T-helper 22 cell (primary cell): Measurements from ENCODE around the gene PSMD1.
"Not testable (repeated sequence)": the region's sequence is repeated elsewhere in the genome, so short reads cannot be mapped to it uniquely, and the experiment has no call there.

Experiments
- DNase-seq: peaks from one replicate; pipeline ENCODE4 v3.0.0-alpha.2; 2020; ENCODE audit warnings: low read depth

Gene PSMD1

DNA sequence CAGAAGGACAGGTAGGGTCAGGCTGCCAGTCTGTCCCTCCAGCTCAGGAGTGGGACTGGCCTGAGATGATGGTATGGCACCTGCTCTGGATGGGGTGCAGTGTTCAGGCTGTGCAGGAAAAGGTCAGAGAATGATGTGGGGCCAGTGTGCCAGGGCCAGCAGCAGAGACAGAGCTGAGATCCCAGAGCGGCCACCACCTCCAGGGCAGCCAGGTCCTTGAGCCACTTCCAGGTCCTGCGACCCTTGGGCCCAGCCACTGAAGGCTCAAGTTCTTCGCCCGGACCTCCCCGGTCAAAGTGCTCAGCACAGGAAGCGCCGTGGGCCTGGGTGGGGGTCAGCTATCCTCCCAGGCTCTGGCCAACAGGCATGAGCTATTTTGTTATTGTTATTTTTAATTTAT is 129.7 kb downstream of the PSMD1 start:
- DNase-seq = no peak

DNA sequence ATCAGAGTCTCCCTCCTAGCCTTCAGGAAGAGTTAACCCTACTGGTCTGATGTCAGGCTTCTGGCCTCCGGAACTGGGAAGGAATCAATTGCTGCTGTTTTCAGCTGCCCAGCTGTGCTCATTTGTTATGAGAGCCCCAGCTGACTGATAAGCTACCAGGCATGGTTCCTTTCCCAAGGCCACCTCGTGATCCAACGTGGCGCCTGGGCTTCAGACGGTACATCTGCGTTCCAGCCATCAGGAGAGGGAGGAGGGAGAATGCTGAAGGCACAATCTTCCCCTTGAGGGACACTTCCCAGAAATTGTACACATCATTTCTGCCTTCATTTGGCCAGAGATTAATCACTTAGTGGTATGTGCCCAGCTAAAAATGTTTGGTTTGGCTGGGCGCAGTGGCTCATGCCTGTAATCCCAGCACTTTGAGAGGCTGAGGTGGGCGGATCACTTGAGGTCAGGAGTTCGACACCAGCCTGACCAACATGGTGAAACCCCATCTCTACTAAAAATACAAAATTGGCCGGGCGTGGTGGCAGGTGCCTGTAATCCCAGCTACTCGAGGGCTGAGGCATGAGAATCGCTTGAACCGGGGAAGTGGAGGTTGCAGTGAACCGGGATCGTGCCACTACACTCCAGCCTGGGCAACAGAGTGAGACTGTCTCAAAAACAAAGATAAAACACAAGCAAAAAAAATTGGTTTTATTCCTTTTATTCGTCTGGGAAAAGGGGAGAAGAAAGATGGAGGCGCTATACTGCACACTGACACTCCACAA is 131.3 kb downstream of the PSMD1 start:
- DNase-seq = no peak

GRCh38 chr2:231188506-231189170 is 132.0 kb downstream of the PSMD1 start:
- no peak for DNase-seq

- DNase-seq = no peak
Observed at GRCh38 chr2:231189171-231189530, 132.5 kb downstream of the PSMD1 start.

- DNase-seq = no peak
Observed at GRCh38 chr2:231189571-231190495, 133.2 kb downstream of the PSMD1 start.

DNA sequence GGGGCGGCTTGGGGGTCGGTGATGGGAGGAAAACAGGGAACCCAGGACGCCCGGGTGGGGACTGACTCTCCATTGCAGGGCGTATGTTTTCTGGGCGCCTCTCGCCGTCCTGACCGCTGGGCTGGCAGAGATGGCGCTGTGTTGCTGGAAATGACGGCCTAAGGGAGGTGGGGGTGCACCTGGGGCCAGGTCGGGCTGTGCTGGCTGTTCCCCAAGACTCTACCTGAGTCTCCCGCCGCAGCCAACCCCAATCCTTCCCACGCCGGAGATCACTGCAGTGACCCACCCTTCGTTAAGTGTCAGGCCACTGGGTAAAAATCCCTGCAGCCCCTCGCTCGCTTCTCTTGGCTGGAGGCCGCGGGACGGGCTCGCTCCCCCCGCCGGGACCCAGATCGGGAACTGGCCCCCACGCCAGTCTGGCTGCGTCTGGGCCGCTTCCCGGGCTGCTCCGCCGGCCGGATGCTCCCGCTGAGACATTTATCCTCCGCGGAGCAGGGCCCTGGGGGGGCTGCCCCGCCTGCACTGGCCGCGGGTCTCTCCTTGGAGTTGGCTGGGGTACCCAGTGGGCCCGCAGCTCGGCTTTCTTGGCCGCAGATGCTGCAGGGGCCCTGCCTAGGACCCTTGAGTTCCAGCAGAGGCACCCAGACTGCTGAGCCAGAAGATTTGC is 134.0 kb downstream of the PSMD1 start:
- no peak for DNase-seq

DNA sequence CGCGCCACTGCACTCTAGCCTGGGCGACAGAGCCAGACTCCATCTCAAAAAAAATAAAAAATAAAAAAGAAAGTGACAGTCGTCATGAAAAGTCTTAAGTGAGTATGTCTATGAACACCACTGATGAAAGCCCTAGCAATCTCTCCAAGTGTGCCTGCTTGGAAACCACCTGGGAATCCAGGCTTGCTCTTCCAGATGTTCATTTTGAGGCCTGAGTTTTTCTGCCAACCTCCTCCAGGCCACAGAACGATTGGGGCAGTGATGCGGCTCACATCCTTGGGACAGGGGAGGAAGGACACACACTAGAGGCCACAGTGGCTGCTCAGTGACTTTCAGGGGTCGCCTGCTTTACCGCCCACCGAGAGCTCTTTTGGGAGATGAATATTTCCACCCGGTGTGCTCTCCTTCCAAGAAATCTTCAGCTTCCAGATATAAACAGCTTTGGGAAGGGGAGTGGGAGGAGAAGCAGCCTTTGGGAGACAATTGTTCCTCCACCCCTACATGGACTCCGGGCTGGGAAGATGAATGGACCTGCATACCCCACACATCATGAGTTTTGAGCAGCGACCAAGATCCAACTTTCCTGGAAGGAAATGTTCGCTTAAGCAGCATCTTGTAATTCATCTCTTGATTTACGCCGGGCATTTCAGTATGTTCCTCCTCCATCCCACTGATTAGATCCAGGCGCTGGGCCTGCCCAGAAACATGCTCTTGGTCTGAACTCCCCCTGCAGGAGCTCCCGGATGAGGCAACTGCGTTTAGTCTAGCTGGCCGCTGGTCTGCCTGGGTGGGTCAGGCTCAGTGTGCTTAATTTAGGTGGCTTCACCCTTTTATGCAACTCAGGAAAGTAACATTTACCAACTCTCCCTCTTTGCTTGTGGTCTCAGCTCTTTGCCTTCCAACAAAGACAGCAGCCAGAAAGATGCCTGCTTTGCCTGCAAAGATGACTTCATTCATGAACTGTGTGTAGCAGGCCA is 135.5 kb downstream of the PSMD1 start:
- no peak for DNase-seq

DNA sequence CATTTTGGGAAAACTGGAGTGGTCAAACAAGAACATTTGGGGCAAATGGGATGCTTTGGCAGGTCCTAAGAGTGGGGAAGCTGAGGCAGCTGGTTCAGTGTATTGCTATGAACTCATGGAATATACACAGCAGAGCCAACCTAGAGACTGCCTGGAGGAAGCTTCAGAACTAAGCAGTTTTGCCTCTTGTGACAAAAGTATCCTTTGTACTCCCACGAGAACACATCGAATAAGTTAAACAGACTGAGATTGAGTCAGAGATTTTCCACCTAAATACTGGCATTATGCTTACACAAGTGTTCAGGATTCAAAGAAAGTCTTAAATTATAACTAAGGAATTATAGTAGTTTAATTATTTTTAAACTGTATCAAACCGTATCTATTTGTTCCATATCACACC is 136.5 kb downstream of the PSMD1 start:
- no peak for DNase-seq

GRCh38 chr2:231196592-231196991 is 139.9 kb downstream of the PSMD1 start:
- no peak for DNase-seq

GRCh38 chr2:231197196-231197595 is 140.5 kb downstream of the PSMD1 start:
- not testable (repeated sequence) for DNase-seq

- DNase-seq = no peak
Observed at GRCh38 chr2:231197706-231198290, 141.1 kb downstream of the PSMD1 start.

DNA sequence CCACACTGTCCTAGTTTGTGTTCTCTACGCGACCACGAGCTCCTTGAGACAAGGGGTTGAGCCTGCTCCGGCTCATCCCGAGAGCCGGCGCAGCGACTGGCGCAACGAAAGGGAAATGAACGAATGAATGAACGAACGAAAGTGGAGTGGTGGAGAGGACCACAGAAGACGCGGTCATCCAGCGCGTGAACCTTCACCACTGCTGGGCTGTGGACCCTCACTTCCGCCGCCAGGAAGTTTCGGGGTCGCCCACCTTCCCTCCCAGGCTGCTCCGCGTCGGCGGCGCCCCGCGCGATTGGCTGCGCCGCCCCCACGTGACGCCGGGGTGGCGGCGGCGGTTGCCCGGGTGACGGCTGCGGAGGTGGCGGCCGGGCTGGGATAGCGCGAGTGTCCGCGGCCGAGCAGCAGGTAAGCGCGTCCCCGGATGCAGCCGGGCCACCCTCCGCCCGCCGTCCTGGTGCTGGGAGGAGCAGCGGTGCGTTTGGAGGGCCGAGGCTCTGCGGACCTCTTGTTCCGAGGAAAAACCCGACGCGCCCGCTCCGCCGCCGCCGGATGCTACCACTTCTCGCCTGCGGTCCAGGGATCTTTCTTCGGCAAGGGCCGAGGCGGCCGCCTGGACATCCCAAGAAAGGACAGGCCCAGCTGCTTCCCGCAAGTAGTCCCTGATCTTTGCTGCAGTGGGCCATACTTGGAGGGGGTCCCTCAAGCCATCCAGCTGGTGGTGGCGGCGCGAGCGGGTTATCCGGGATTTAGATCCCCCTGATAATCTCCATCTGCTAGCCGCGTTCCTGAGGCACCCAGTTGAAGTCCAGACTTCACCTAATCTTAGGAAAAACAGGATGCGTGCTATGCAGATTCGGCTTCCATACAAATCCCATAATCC is 141.9 kb downstream of the PSMD1 start, which contains the start of gene ARMC9:
TSS of gene ARMC9 (plus strand) at position 341 of the 883 bp plus-strand sequence. CDS start 7,608 bp downstream, outside the sequence.
- DNase-seq = peak; percentile 45

- no peak for DNase-seq
Observed at GRCh38 chr2:231199219-231199618, 142.6 kb downstream of the PSMD1 start.

- DNase-seq = no peak
Observed at GRCh38 chr2:231200805-231201474, 144.3 kb downstream of the PSMD1 start.

DNA sequence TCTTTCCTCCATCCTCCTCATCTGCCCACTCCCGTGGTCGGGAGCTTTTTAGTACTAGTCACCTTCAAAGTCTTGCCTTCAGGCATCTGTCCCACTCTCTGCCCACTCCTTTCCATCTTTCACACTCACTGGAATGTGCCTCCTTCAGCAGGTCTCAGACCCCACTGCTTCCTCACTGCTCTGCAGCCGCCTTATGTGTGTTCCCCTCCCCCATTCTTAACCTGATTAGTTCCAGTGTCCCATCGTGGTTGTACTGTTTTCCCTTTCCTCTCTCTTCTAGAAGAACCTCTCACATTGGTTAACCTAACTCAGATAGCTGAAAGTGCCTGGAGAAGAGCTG is 144.8 kb downstream of the PSMD1 start:
- DNase-seq = no peak

GRCh38 chr2:231203087-231203486 is 146.4 kb downstream of the PSMD1 start:
- no peak for DNase-seq

- DNase-seq = no peak
Observed at GRCh38 chr2:231204146-231204545, 147.5 kb downstream of the PSMD1 start.

DNA sequence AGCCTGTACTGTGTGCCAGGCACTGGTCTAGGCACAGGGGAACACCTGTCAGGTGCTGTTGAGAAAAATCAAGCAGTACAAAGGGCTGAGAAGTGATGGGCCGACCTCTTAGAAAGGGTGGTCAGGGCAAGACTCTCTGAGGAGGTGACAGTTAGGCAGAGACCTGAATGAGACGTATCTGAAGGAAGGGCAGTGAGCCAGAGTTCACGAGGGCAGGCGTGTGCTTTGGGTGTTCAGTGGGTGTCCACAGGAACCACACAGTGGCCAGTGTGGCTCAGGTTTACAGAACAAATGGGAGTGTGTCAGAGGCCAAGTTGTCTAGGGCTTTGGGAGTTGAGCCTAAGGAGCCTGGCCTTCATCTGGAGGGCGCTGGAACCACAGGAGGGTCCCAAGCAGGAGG is 147.9 kb downstream of the PSMD1 start:
- DNase-seq = no peak

- no peak for DNase-seq
Observed at GRCh38 chr2:231207734-231208133, 151.1 kb downstream of the PSMD1 start.
